Measurements from ENCODE around the gene TNFAIP3. TPM values are rescaled to one million over a fixed set of nuclear protein-coding genes. Genes with fewer than 3 reads are reported as not detected.
A peak's percentile ranks its signal among the peaks of the same experiment; 100 is the strongest.

TNFAIP3 gene
- total RNA-seq, 1 experiment from 2014 or later: 19.2 TPM

DNA sequence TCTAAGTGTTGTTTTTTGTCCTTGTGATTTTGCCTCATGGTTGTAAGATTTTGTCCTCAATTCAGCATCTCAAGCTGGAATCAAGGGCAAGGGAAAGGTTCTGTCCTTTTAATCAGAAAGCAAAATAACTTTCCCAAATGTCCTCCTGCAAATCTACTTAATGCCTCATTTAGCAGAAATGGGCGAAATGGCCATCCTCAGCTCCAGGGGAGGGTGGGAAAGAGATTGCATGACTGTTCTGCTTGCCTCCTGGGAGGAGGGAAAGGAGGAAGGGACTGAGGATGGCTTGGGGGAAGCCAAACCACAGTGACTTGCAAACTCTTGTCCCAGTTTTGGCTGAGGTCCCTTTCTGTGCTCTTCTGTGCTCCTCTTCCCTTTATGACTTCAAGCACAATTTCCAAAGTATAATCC, 43.4 kb downstream of the TNFAIP3 start:
- in situ Hi-C loops (cut with HindIII; ENCODE audit: low pct_unique_long_range_greater_than_20kb, low sequenced_read_pairs): no loop called here

GRCh38 chr6:137910843-137911456, 43.9 kb downstream of the TNFAIP3 start:
- in situ Hi-C loops (cut with HindIII; ENCODE audit: low pct_unique_long_range_greater_than_20kb, low sequenced_read_pairs): no loop called here
- DNase-seq (ENCODE audit: low read depth): no peak

More for the DNA sequence above, 43.4 kb downstream of the TNFAIP3 start:
- no peak for DNase-seq (ENCODE audit: low read depth)

GRCh38 chr6:137911675-137912191, 44.7 kb downstream of the TNFAIP3 start:
- DNase-seq (ENCODE audit: low read depth): no peak
- in situ Hi-C loops (cut with HindIII; ENCODE audit: low pct_unique_long_range_greater_than_20kb, low sequenced_read_pairs): no loop called here

- in situ Hi-C loops (cut with HindIII; ENCODE audit: low pct_unique_long_range_greater_than_20kb, low sequenced_read_pairs): no loop called here
- no peak for DNase-seq (ENCODE audit: low read depth)
Measured at GRCh38 chr6:137912813-137913212, 45.8 kb downstream of the TNFAIP3 start.

DNA sequence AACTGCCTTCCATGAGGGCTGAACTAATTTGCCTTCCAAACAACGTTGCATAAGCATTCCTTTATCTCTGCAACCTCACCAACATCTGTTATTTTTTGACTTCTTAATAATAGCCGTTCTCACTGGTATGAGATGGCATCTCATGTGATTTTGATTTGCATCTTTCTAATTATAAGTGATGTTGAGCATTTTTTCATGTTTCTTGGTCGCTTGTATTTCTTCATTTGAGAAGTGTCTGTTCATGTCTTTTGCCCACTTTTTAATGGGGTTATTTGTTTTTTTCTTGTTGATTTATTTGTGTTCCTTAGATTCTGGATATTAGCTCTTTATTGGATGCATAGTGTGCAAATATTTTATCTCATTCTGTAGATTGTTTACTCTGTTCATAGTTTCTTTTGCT, 46.4 kb downstream of the TNFAIP3 start:
- no peak for DNase-seq (ENCODE audit: low read depth)
- in situ Hi-C loops (cut with HindIII; ENCODE audit: low pct_unique_long_range_greater_than_20kb, low sequenced_read_pairs): no loop called here

- no peak for DNase-seq (ENCODE audit: low read depth)
- in situ Hi-C loops (cut with HindIII; ENCODE audit: low pct_unique_long_range_greater_than_20kb, low sequenced_read_pairs): no loop called here
Measured at GRCh38 chr6:137913996-137914529, 47.0 kb downstream of the TNFAIP3 start.

GRCh38 chr6:137914530-137915193, 47.6 kb downstream of the TNFAIP3 start:
- no peak for DNase-seq (ENCODE audit: low read depth)

GRCh38 chr6:137915790-137916189, 48.7 kb downstream of the TNFAIP3 start:
- in situ Hi-C loops (cut with HindIII; ENCODE audit: low pct_unique_long_range_greater_than_20kb, low sequenced_read_pairs): no loop called here
- DNase-seq (ENCODE audit: low read depth): no peak

More at GRCh38 chr6:137914530-137915193, 47.6 kb downstream of the TNFAIP3 start:
- in situ Hi-C loops (cut with HindIII; ENCODE audit: low pct_unique_long_range_greater_than_20kb, low sequenced_read_pairs): no loop called here

GRCh38 chr6:137917551-137918325, 50.7 kb downstream of the TNFAIP3 start:
- in situ Hi-C loops (cut with HindIII; ENCODE audit: low pct_unique_long_range_greater_than_20kb, low sequenced_read_pairs): no loop called here
- no peak for DNase-seq (ENCODE audit: low read depth)

DNA sequence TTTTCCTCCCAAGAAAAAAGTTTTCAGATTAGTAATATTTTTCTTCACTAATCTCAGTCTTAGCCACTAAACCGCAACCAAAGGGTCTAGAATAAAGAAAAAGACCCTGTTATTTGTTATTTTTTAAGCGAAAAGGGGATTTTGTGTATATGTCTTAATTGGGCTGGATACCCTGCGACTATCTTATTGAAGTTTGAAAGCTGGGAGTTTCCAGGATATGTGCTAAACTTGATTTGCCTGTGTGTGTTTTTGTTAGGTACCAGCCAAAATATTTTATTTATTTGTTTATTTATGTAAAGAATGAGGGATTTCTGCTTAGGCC, 52.4 kb downstream of the TNFAIP3 start:
- in situ Hi-C loops (cut with HindIII; ENCODE audit: low pct_unique_long_range_greater_than_20kb, low sequenced_read_pairs): no loop called here
- DNase-seq (ENCODE audit: low read depth): no peak

DNA sequence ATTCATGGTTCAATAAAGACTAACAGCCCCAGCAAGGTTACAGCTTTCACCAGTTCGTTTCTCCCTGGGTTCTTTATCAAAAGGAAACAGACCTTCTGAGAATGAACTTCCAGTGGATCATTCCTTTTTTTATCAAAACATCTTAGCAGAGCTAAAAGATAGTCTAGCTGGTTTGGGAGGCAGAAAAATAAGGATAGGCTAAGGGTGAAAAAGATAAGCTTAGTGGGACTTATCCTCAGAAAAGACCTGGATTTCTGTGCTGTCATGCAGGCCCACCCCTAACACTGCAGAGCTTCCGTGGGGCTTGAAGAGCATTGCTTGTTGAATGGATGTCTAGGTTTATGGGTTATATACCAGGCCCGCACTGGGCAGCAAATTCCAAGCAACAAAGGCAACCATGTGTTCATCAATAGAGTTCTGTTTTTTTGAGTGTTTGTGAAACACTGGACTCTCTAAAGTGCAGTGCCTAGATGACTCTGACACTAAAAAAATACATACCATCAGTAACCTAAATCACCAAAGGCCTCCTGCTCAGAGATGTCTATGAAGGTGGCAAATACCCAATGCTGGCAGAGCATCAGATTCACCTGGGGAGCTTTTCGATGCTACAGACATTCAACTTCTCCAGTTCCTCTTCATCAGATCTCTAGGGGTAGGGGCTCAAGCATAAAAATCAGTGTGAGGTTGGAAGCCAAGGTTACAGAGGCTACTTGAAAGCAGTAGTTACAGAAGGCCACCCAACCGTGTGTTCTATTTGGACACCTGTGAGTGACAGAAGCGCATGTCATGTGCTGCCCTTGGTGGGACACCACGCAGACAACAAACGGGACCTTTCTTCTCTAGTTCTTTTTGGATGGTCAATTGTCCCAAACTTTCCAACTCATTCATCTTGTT, 53.0 kb downstream of the TNFAIP3 start:
- no peak for DNase-seq (ENCODE audit: low read depth)
- in situ Hi-C loops (cut with HindIII; ENCODE audit: low pct_unique_long_range_greater_than_20kb, low sequenced_read_pairs): no loop called here

DNA sequence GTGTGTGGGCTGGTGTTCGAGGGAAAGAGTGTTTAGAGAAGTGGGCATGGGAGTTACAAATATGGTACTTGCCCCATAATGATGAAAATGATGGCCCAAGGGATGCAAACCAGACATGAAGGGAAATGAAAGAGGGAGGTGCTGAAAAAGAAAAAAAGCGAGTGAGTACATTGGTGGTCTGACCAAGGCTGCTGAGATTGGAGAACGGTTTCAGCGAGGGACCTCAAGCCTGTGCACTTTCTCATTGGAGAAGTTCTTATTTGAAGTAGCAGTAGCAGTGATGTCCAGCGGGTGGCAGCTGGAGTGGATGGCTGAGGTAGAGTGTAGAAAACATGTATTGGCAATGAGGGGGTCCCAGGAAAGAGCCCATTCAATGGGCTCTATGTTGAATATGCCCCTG, 54.8 kb downstream of the TNFAIP3 start:
- no peak for DNase-seq (ENCODE audit: low read depth)
- in situ Hi-C loops (cut with HindIII; ENCODE audit: low pct_unique_long_range_greater_than_20kb, low sequenced_read_pairs): no loop called here

DNA sequence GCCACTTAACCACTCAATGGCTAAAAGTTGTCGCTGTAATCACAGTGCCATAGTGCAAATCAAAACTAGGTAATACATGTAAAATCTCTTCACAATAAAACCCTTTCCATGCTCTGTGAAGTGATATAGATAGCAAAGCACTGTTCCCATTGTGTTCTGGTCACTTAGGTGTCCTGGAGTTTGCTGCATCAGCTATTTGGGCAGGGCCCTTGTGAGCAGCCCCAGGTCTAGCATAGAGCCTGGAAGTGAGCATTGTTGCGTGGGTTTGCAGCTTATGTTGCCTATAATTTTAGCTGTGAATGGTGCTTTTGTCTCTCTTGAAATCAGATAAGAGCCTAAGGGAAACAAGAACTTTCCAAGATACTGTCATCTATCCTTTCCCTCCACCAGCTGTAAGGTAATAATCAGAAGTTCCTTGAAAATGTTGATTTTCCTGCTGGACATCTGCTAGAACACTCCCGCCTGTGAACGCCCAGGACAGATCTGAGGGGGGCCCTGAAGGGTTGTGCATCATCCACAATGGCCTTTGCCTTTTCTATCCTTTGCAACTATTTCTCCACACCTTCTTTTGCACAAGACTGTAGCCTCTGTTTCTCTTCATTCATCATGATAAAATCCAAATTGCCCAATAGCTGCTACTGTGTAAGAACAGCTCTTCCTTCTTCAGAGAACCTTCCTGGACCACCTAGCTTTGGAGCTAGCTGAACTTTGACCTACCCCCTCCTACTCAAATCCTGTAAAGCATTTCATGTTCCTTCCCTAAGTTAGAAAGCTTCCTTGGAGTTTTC, 57.0 kb downstream of the TNFAIP3 start:
- in situ Hi-C loops (cut with HindIII; ENCODE audit: low pct_unique_long_range_greater_than_20kb, low sequenced_read_pairs): no loop called here
- DNase-seq (ENCODE audit: low read depth): no peak

- no peak for DNase-seq (ENCODE audit: low read depth)
- in situ Hi-C loops (cut with HindIII; ENCODE audit: low pct_unique_long_range_greater_than_20kb, low sequenced_read_pairs): no loop called here
Measured at GRCh38 chr6:137925141-137925698, 58.2 kb downstream of the TNFAIP3 start.

- DNase-seq (ENCODE audit: low read depth): peak; percentile 59
- in situ Hi-C loops (cut with HindIII; ENCODE audit: low pct_unique_long_range_greater_than_20kb, low sequenced_read_pairs): no loop called here
Measured at GRCh38 chr6:137926207-137926731, 59.2 kb downstream of the TNFAIP3 start.

DNA sequence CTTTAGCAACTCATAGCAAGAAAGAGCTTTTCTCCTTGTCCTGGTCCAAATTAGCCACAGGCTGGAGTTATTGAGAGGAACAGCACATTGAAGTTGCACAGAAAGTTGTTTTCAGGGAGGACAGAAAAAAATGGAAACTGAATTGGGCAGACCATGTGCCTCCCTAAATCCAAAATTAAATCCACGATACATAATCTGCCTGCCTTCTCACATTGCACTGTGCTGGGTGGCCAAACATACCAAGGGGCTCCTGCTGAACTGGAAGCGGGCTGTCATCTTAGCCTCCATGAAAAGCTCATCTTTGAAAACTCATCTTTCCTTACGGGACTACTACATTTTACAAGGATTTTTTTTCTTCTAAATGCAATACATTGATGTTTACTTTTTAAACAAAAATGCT, 59.9 kb downstream of the TNFAIP3 start:
- in situ Hi-C loops (cut with HindIII; ENCODE audit: low pct_unique_long_range_greater_than_20kb, low sequenced_read_pairs): no loop called here
- DNase-seq (ENCODE audit: low read depth): no peak

DNA sequence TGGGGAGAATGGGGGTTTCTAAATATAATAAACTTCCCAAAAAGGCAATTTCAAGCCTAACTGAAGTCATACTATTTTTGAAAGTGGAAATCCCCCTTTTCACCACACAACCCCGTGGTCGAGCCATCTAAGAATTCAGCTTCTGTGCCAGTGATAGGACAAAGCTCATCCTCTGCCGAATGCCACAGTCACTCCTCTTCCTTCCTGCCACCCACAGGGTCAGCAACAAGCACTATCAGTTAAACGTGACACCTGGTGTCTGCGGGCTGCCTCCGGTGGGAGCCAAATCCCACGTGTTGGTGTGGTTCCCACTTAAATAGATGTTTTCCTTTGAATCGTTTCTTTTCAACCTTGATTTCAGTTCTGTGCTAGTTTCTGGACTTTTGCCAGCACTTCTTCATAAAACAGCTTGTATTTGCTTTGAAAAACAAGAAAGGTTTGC, 60.7 kb downstream of the TNFAIP3 start:
- in situ Hi-C loops (cut with HindIII; ENCODE audit: low pct_unique_long_range_greater_than_20kb, low sequenced_read_pairs): no loop called here
- DNase-seq (ENCODE audit: low read depth): no peak

Measured in Caki2 (cell line).